ENCODE results near the gene PINLYP.

PINLYP gene

GRCh38 chr19:43606569-43607229 lies 31.1 kb downstream of the PINLYP start:
- no peak for DNase-seq (ENCODE audit: low read depth)

- no peak for DNase-seq (ENCODE audit: low read depth)
Observed at GRCh38 chr19:43607238-43608205, 31.9 kb downstream of the PINLYP start.

- no peak for DNase-seq (ENCODE audit: low read depth)
Observed at GRCh38 chr19:43609872-43610271, 34.3 kb downstream of the PINLYP start.

GRCh38 chr19:43610493-43610892 lies 34.9 kb downstream of the PINLYP start:
- DNase-seq (ENCODE audit: low read depth) = no peak

GRCh38 chr19:43611788-43612187 lies 36.2 kb downstream of the PINLYP start, which contains the start of gene SRRM5:
TSS of gene SRRM5 (plus strand) at chr19:43612088. CDS start at chr19:43612122, 34 bp downstream.
- no peak for DNase-seq (ENCODE audit: low read depth)

GRCh38 chr19:43612374-43612773 lies 36.8 kb downstream of the PINLYP start:
- DNase-seq (ENCODE audit: low read depth) = no peak

GRCh38 chr19:43616306-43616705 lies 40.7 kb downstream of the PINLYP start:
- DNase-seq (ENCODE audit: low read depth) = no peak

- DNase-seq (ENCODE audit: low read depth) = no peak
Observed at GRCh38 chr19:43616954-43617353, 41.4 kb downstream of the PINLYP start.

- no peak for DNase-seq (ENCODE audit: low read depth)
Observed at GRCh38 chr19:43618921-43619261, 43.3 kb downstream of the PINLYP start.

GRCh38 chr19:43619262-43620060 lies 43.9 kb downstream of the PINLYP start, which contains the start of gene ZNF428:
TSS of gene ZNF428 (minus strand) at chr19:43619629. CDS start at chr19:43614304, 5,325 bp downstream.
- peak; percentile 10 for DNase-seq (ENCODE audit: low read depth)

- DNase-seq (ENCODE audit: low read depth) = no peak
Observed at GRCh38 chr19:43620061-43621001, 44.7 kb downstream of the PINLYP start.

- DNase-seq (ENCODE audit: low read depth) = no peak
Observed at GRCh38 chr19:43622070-43622469, 46.5 kb downstream of the PINLYP start.

GRCh38 chr19:43622956-43623355 lies 47.4 kb downstream of the PINLYP start:
- no peak for DNase-seq (ENCODE audit: low read depth)

GRCh38 chr19:43623889-43624670 lies 48.5 kb downstream of the PINLYP start:
- DNase-seq (ENCODE audit: low read depth) = no peak

GRCh38 chr19:43624933-43625332 lies 49.3 kb downstream of the PINLYP start:
- no peak for DNase-seq (ENCODE audit: low read depth)

GRCh38 chr19:43625918-43626579 lies 50.4 kb downstream of the PINLYP start:
- no peak for DNase-seq (ENCODE audit: low read depth)

- no peak for DNase-seq (ENCODE audit: low read depth)
Observed at GRCh38 chr19:43626838-43627237, 51.2 kb downstream of the PINLYP start.

- no peak for DNase-seq (ENCODE audit: low read depth)
Observed at GRCh38 chr19:43628646-43629326, 53.2 kb downstream of the PINLYP start.

GRCh38 chr19:43631491-43631890 lies 55.9 kb downstream of the PINLYP start:
- no peak for DNase-seq (ENCODE audit: low read depth)
